ENCODE data around the gene RSRP1. TPM values are rescaled to one million over a fixed set of nuclear protein-coding genes. Genes with fewer than 3 reads are reported as not detected.

RSRP1 gene
- total and polyA plus RNA-seq, 12 donors, result 21.1 to 455 (median 28.1) TPM

DNA sequence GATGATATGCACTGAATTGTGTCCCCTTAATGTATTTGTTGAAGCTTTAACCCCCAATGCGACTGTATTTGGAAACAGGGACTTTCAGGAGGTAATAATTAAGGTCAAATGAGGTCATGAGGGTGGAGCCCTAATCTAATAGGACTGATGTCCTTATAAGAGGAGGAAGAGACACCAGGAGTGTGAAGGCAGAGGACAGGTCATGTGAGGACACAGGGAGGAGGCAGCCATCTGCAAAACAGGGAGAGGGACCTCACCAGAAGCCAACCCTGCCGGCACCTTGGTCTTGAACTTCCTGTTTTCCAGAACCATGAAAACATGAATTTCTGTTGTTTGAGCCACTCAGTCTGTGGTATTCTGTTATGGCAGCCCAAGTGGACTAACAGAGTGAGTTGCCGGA lies 30.2 kb downstream of the RSRP1 start:
- ATAC-seq (no peak), DNase-seq (no peak)
- peaks cover 0 to 30% (median 16%) of the 10 kb centered on the region in 9 donors for H3K36me3 ChIP-seq
- no peak for TF ChIP-seq CTCF (IDR thresholded peaks at IDR 0.05)
- H3K27me3 ChIP-seq, result peaks cover 0 to 2% (median 0%) of the 10 kb centered on the region in 7 donors
- H3K9me3 ChIP-seq, result no peaks in the 10 kb centered on the region
- intact Hi-C loops (cut with DNase I), result no loop called here
- no peaks in the 10 kb centered on the region for H3K4me1 ChIP-seq
- H3K27ac ChIP-seq, result no peak overlapping the region
- H3K4me3 ChIP-seq, result no peak overlapping the region
- 78 to 80% methylated on average over 3 of the region's 3 CpGs for WGBS, 2 donors

DNA sequence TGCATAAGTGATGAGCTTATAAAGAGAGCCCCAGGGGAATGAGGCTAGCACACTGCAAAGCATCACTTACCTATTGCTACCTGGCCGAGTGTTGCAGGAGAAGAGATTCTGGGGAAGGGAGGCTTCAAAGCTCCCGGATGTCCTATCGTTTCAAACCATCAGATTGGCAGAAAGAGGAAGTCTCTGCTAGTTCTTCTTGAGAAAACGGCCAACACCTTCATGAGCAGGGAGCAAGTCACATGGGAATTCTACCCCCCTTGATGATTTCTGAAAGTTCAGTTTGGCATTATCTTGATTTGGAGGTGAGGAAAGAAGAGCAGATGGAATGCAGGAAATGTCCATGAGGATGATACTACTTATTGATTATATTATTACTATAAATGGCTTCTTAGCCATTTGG lies 31.1 kb downstream of the RSRP1 start:
- H3K36me3 ChIP-seq, result peaks cover 0 to 21% (median 10%) of the 10 kb centered on the region in 9 donors
- TF ChIP-seq CTCF (IDR thresholded peaks at IDR 0.05), result no peak
- no peak overlapping the region for H3K27ac ChIP-seq
- DNase-seq, result no peak
- no peaks in the 10 kb centered on the region for H3K9me3 ChIP-seq
- WGBS, 2 donors, result 71 to 78% methylated on average over 4 of the region's 4 CpGs
- peaks cover 0 to 11% (median 0%) of the 10 kb centered on the region in 7 donors for H3K27me3 ChIP-seq
- no peak for ATAC-seq
- intact Hi-C loops (cut with DNase I), result no loop called here
- H3K4me1 ChIP-seq, result no peaks in the 10 kb centered on the region
- H3K4me3 ChIP-seq, result no peak overlapping the region

DNA sequence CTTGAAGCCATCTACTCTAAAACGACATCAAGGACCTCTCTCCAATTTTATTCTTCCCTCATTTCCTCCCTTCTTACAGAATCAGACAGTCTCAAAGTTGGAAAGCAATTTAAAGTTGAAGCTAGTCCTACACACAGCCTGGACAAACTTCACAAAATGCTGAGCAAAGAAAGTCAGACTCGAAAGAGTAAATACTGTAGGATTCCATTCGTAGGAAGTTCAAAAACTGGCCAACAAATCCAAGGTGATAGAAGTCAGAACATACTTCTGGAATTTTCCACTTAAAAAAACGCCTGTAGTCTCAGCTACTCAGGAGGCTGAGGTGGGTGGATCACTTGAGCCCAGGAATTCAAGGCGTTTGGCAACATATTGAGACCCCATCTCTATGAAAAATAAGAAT lies 34.5 kb downstream of the RSRP1 start:
- H3K4me1 ChIP-seq, result no peaks in the 10 kb centered on the region
- TF ChIP-seq CTCF (IDR thresholded peaks at IDR 0.05), result no peak
- DNase-seq (no peak), ATAC-seq (no peak)
- 63% methylated on average over 5 of the region's 5 CpGs for WGBS, 2 donors
- intact Hi-C loops (cut with DNase I), result no loop called here
- H3K27me3 ChIP-seq, result peaks cover 0 to 33% (median 9%) of the 10 kb centered on the region in 7 donors
- H3K9me3 ChIP-seq, result no peaks in the 10 kb centered on the region
- no peak overlapping the region for H3K27ac ChIP-seq
- no peak overlapping the region for H3K4me3 ChIP-seq
- no peaks in the 10 kb centered on the region for H3K36me3 ChIP-seq

DNA sequence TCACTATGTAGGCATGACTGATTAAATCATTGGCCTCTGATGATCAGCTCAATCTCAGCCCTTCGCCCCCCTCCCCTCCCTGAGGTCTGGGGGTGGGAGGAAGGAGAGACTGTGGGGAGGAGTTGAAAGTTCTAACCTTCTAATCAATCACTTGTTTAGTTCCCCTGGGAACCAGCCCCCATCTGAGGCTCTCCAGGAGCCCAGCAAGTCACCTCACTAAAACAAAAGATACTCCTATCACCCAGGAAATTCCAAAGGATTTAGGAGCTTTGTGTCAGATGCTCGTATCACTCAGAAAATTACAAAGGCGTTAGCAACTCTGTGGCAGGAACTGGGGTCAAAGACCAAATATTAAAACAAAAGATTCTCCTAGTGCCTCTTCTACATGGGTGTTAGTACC lies 36.5 kb downstream of the RSRP1 start:
- no peak for ATAC-seq
- 30 to 40% methylated on average over 3 of the region's 3 CpGs for WGBS, 2 donors
- H3K4me3 ChIP-seq, result no peak overlapping the region
- DNase-seq, result no peak
- no peak for TF ChIP-seq CTCF (IDR thresholded peaks at IDR 0.05)
- H3K27ac ChIP-seq, result no peak overlapping the region
- intact Hi-C loops (cut with DNase I), result no loop called here
- no peaks in the 10 kb centered on the region for H3K36me3 ChIP-seq
- no peaks in the 10 kb centered on the region for H3K9me3 ChIP-seq
- H3K4me1 ChIP-seq, result no peaks in the 10 kb centered on the region
- H3K27me3 ChIP-seq, result peaks cover 0 to 39% (median 9%) of the 10 kb centered on the region in 7 donors

All from heart right ventricle (tissue), 16 donors.